ENCODE results near the gene DENND6B.
"Not testable (repeated sequence)": the region's sequence is repeated elsewhere in the genome, so short reads cannot be mapped to it uniquely, and the experiment has no call there.

The DENND6B gene

GRCh38 chr22:50326956-50327710 is at the start of gene DENND6B:
Gene DENND6B (minus strand): TSS chr22:50327012. CDS start chr22:50326988, 24 bp downstream.
- DNase-seq, result no peak

GRCh38 chr22:50376085-50376651 is 49.4 kb upstream of the DENND6B start:
- DNase-seq, result no peak

GRCh38 chr22:50371101-50371648 is 44.4 kb upstream of the DENND6B start:
- no peak for DNase-seq

- DNase-seq, result no peak
Observed at GRCh38 chr22:50367778-50368500, 41.1 kb upstream of the DENND6B start.

- DNase-seq, result not testable (repeated sequence)
Observed at GRCh38 chr22:50363803-50364194, 37.0 kb upstream of the DENND6B start.

- no peak for DNase-seq
Observed at GRCh38 chr22:50363166-50363802, 36.5 kb upstream of the DENND6B start.

- DNase-seq, result no peak
Observed at GRCh38 chr22:50361688-50362087, 34.9 kb upstream of the DENND6B start.

GRCh38 chr22:50361222-50361621 is 34.4 kb upstream of the DENND6B start:
- DNase-seq, result no peak

GRCh38 chr22:50360578-50360977 is 33.8 kb upstream of the DENND6B start:
- no peak for DNase-seq

GRCh38 chr22:50357756-50358155 is 30.9 kb upstream of the DENND6B start:
- no peak for DNase-seq

GRCh38 chr22:50357222-50357621 is 30.4 kb upstream of the DENND6B start:
- no peak for DNase-seq

GRCh38 chr22:50356186-50356585 is 29.4 kb upstream of the DENND6B start:
- no peak for DNase-seq

GRCh38 chr22:50348058-50348457 is 21.2 kb upstream of the DENND6B start:
- DNase-seq, result no peak

- no peak for DNase-seq
Observed at GRCh38 chr22:50347157-50347556, 20.3 kb upstream of the DENND6B start.

GRCh38 chr22:50346470-50346869 is 19.7 kb upstream of the DENND6B start:
- no peak for DNase-seq

- DNase-seq, result no peak
Observed at GRCh38 chr22:50343541-50343935, 16.7 kb upstream of the DENND6B start.

- no peak for DNase-seq
Observed at GRCh38 chr22:50342651-50343540, 16.1 kb upstream of the DENND6B start, which contains the start of gene PPP6R2. Gene PPP6R2 (plus strand): TSS chr22:50343327. CDS start chr22:50393909, 50,582 bp downstream.

- DNase-seq, result peak; percentile 50
Observed at GRCh38 chr22:50341977-50342650, 15.3 kb upstream of the DENND6B start.

GRCh38 chr22:50339945-50340879 is 13.4 kb upstream of the DENND6B start:
- no peak for DNase-seq

GRCh38 chr22:50338860-50339462 is 12.1 kb upstream of the DENND6B start:
- no peak for DNase-seq

Data from DMS79 (cell line).